HG03064 (cell line): ENCODE data around the gene PDAP1.
"Not testable (repeated sequence)": the region's sequence is repeated elsewhere in the genome, so short reads cannot be mapped to it uniquely, and the experiment has no call there.

Experiments used
- ATAC-seq: cut with Tn5 transposase; IDR thresholded peaks from one replicate; pipeline ENCODE4 v1.9.1; 2021; ENCODE audit warnings: low read depth; ENCODE audit not compliant: unreplicated experiment

PDAP1 gene, protein sequence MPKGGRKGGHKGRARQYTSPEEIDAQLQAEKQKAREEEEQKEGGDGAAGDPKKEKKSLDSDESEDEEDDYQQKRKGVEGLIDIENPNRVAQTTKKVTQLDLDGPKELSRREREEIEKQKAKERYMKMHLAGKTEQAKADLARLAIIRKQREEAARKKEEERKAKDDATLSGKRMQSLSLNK

DNA sequence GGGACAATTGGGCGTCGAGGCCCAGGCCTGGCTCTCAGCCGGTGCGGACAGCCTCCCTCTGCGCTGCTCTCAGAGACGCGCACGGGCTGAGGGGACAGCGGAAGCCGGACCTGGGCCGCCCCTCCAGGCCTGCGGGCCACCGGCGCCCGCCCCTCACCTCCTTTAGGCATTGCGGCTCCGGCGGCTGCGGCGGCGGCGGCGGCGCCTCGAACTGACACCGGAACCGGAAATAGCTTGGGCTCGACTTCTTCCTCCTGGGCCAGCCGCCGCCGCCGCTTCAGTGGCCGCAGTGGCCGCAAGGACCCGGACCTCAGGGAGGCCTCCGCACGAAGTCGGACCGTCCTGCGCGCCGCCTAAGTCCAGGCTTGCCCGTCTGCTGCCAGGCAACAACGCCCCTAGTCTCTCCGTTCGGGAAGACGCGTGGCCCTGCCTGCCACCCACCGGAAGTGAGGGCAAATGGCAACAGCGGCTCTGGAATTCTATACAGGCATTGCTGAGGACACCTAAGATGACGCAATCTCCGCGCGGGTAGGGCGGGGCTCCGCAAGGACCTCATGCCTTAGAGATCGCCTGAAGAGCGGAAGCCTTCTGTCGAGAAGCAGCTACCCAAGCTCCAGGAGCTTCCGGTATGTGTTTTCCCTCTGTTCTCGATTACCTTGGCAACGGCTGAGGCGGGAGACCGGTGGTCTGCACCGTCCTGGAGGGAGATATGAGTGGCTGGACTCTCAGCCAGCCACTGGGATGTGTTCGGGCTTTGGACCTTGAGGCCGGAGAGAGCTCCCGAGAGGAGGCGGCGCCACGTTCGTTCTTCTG is at the start of gene PDAP1, which contains the start of gene BUD31:
PDAP1 (minus strand) TSS at position 219 of the 813 bp plus-strand sequence; CDS start at position 170, 49 bp downstream.
BUD31 (plus strand) TSS at position 591 of the 813 bp plus-strand sequence. CDS start 2,124 bp downstream, outside the sequence.
- ATAC-seq: peak; percentile 80

DNA sequence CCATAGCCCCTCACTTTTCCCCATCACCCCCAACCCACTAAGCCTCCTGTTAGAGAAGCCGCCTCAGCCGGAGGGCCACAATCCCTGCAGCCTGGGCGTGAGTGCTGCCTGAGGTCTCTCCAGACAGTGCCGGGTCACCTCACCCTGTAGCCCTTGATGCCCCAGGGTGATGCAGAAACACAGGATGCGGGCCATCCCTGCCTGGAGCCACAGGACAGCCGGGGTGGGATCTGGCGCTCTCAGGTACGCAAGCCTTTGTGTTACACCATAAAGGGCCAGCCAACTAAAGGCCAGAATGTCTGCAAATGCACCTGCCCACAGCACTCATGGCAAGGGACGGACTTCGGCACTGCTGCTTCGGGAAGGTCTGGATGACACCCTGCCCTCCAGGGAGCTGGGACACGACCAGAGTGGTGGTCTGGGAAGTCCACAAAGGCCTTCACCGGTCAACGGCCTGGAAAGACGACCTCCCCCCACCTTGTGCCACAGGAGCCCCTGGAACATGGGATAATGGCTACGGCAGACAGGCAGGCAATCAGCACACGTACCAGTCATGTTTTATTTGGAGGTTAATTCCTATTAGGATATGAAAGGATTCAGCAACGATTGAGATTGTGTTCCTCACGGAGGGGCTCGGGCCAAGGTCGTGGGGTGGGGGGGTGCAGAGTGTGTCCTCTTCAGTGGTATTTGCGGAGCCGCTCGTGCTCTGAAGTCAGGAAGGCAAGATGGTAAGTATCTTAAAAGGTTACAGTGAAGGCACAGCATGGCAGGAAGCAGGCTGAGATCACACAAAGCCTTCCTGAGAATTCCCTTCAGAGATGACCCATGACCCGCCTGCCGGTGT is 49.5 kb upstream of the PDAP1 start:
- no peak for ATAC-seq

DNA sequence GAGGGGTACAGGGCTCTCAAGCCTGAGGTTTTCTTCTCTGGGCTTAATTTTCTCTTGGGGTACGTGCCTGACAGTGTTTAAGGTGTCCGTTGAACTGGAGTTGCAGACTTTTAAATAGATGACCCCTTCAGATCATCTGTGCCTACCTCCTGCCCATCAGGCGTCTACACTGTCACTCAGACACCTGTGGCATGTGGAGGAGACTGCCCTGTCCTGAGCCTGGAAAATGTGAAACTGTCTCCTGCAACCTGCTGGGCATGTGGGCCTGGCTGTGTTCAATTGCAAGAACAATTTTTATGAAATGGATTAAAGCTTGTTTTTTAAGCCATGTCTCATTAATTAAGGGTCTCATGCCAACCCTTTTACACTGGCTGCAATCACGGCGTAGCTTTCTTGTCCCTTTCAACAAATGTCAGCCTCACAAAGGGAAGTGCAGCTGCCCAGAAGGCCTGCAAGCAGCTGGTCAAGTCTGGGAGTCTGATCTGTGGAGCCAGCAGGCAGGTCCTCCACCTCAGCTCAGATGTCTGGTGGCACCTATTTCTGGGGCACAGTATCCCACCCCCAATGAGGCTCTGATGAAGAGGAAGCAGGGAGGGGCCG is 48.8 kb upstream of the PDAP1 start:
- ATAC-seq: no peak

DNA sequence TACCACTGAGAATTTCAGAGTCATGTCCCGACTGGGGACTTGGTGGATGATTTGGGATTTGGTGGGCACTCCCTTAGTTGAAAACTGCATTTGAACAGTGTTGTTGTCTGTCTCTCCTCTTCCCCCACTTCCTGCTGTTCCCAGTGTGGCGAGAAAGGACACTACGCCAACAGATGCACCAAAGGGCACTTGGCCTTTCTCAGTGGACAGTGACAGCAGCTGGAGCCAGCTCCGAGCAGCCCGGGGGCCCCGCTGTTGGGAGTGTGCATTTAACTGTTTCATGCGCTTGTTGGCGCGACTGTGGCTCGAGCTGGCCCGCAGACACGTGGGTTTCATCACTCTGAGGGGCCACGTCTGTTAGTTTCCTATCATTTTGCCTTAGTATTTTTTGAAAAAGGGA is 47.9 kb upstream of the PDAP1 start:
- no peak for ATAC-seq

DNA sequence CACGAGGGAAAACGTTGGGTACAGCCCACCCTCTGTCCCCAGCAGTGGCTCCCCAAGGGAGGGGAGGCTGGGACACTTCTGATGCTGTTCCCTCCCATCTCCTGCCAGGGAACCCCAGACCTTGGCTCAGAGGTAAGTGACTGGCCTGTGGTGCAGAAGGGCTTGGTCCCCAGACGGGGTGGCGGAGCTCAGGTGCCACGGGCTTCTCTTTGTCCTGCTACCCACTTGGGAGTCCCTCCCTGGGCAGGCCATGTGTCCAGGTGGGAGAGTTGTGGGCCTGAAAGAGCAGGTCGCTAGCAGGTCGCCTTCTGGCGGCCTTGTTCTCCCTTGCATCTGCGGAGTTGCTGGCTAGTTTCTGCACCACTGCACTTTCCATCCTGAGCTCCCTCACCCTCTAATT is 47.5 kb upstream of the PDAP1 start:
- ATAC-seq: no peak

DNA sequence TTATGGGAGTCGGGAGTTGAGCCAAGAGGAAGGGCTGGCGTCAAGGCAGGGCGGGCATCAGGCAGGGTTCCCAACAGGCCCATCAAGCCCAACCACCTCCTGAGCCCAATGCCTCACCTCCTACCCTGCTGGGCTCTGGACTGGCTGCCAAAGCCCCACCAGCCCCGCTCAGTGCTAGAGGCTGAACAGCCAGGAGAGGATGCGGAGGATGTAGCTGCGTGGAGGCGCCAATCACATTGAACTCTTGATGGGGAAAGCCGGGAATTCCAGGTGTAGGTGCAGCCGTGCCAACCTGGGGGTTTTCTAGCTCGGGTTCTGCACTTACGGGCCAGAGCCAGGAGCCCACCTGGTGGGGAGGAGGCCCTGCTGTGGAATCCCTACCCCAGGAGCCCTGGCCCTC is 44.7 kb upstream of the PDAP1 start:
- no peak for ATAC-seq

DNA sequence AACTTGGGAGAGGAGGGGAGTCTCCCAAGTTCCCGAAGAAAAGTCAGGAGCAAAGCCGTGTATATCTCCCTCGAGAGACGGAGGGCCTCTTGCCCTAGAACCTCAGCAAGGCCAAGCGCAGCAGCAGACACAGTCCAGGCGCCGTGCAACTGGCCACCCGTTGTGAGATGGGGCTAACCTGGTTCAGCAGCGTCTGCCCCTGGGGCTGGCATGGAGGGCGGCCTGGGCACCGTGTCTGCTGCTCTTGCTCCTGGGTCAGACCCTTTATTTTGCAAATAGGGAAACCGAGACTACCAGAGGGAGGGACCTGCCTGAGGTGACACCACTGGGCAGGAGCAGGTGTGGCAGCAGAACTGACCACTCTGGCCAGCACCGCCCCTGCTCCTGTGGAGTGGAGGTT is 44.1 kb upstream of the PDAP1 start:
- no peak for ATAC-seq

DNA sequence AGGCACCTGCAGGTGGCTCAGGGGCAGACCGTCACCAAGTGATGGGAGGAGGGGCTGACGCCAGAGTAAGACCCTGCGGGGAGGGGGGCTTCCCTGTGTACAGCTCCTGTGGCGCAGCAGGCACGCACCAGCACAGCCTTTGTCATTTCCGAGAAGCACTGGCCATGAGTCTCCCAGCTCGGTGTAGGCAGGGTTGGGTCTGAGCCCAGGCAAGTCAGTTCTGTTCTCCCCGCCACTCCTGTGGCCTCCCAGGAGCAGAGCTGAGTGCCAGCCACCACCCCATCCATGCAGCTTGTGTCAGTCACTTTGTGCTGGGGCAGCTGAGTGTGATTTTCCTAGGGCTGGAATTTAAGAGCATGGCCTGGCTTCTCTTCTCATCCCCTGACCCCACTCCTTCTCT is 43.5 kb upstream of the PDAP1 start:
- no peak for ATAC-seq

DNA sequence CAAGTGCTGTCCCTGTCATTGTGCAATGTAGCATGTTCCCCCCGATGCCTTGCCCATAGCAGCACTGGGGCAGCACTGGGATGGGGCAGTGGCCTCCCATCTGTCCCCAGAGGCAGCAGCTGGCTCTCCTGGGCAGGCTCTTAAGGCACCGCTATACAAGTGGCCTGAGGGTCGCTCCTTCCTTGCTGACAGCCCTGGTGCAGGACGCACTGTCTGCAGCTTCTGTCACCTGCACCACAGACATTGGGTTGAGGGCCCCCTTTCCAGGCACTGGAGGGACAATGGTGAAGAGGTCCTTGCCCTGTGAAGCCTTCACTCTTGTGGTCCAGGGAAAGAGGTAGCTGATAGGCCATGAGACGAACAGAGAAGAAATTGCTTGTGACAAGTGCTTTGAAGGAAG is 40.9 kb upstream of the PDAP1 start:
- ATAC-seq: no peak

DNA sequence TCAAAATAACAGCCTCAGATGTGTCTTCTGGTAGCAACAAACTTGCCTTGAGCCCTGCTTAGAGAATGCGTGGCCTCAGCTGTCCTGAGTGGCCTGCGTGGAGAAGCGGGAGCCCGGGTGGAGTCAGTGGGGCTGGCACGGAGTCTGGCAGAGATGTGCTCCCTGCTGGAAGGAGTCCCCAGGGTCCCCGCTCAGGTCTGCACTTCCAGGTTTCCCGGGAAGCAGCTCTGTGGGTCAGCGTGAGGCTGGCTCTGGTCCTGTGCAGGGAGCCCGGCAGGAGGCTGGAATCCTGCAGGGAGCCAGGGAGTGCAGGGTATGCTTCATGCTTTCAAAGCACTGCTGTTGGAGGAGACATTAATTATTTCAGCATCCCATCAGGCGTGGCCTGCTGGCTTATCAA is 40.5 kb upstream of the PDAP1 start:
- no peak for ATAC-seq

DNA sequence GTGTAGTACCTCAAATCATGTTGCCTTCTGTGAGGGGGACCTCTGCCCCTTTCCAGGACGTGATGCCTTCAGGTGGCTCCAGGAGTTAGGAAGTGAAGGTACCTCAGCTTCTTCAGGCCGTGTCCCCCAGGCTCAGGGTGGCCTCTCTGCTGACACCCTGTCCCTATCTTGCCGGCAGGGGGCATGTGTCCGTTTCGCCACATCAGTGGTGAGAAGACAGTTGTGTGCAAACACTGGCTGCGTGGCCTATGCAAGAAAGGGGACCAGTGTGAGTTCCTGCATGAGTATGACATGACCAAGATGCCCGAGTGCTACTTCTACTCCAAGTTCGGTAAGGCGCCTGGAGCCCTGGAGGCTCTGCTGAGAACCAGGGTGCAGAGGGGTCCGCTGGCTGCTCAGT is 39.5 kb upstream of the PDAP1 start:
- no peak for ATAC-seq

DNA sequence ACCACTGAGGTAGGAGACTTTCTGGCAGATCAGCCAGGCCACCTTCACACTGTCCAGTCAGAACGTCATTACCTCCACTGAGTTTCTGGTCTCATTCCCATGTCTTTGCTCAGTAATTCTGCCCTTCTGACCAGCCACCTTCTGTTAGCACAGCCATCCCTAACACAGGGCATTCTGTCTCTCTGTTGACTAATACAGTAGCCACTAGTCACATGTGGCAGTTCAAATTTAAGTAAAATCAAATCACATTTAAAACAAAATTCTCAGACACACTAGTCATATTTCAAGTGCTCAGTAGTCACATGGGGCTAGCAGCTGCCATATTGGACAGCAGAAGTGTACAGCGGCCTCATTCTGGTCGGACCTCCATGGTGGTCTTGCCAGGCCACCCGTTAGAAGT is 37.7 kb upstream of the PDAP1 start:
- no peak for ATAC-seq

DNA sequence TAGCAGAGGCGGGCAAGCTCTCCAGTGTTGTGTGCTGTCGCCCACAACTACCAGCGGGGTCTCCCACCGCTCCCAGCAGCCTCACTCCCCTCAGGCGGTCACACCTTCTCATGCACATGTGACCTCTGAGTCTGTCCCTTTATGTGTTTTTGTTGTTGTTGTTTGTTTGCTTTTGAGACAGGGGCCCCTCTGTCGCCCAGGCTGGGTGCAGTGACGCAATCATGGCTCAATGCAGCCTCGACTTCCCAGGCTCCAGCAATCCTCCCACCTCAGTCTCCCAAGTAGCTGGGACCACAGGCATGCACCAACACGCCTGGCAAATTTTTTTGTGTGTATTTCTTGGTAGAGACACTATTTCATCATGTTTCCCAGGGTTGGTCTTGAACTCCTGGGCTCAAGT is 31.8 kb upstream of the PDAP1 start:
- no peak for ATAC-seq

DNA sequence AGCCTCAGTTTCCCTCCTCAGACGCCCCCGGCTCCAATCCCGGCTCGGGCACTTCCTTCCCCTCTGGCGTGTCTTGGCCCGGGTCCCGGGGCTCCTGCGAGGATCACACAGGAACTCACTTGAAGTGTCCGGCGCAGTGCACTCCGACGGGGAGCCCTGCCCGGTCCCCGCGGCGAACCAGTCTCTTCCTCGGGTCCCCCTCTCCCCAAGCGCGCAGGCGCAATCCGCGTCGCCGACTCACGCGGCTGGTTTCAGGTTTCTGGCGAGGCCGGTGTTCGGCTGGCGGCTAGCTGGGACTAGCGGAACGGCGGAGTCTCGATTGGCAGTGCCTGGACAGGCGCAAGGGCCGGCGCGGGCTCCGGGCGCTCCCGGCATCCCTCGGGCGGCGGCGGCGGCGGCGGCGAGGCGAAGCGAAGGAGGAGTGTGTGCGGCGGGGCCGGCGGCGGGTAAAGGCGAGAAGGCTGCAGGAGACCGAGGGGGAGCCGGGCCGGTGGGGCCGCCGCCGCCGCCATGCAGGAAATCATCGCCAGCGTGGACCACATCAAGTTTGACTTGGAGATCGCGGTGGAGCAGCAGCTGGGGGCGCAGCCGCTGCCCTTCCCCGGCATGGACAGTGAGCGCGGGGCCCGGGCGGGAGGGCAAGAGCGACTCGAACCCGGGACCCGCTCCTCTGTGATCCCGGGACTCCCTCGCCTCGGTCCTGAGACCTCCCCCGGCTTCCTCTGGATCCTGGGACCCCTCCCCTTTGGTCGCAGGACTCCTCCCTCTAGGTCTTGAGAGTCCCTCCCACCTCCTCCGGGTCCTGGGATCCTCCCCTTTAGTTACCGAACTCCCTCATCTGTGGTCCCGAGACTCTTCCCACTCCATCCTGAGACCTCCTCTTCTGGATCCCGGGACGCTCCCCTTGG is 30.4 kb upstream of the PDAP1 start, which contains the start of the genes CPSF4 and PTCD1:
CPSF4 (plus strand) TSS at position 371 of the 908 bp plus-strand sequence; CDS start at position 511, 140 bp downstream.
PTCD1 (minus strand) TSS at position 226 of the 908 bp plus-strand sequence. CDS start 3,556 bp downstream, outside the sequence.
- ATAC-seq: peak; percentile 77

DNA sequence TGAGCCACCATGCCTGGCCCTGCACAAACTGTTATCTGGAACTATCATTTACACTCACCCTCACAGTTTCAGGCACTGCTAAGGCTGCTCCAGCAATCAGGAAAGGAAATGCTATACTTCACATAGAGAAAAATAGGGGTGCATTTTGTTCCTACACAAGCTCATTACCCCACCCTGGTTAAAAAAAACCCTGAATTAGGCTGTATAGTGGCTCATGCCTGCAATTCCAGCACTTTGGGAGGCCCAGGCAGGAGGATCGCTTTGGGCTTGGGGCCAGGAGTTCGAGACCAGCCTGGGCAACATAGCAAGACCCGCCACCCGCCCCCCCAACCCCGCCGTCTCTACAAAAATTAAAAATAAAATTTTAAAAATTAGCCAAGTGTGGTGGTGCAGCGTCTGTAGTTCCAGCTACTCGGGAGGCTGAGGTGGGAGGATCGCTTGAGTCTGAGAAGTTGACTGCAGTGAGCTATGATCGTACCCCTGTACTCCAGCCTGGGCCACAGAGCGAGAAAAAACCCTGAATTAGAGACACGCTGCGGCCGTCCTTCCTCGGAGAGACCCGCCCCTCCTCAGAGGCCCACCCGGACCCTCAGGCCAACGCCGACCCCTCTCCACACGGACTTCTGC is 29.7 kb upstream of the PDAP1 start:
- ATAC-seq: peak; percentile 7

DNA sequence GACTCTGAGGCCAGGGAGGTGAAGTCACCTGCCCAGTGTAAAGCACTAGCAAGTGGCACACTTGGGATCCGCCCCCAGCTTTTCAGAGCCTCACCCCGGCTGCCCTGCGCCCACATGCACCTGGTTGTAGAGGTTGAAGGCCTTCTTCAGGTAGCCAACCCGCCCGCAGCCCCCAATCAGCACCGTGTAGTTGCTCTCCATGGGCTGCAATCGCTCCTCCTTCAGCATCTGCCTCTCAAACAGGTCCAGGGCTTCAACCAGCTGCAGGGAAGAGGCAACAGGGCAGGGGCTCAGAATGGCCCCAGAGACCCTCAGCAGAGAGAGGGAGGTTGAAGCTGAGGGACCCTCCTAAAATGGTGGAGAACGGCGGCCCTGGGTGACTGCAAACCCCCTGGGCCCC is 24.8 kb upstream of the PDAP1 start:
- ATAC-seq: no peak

DNA sequence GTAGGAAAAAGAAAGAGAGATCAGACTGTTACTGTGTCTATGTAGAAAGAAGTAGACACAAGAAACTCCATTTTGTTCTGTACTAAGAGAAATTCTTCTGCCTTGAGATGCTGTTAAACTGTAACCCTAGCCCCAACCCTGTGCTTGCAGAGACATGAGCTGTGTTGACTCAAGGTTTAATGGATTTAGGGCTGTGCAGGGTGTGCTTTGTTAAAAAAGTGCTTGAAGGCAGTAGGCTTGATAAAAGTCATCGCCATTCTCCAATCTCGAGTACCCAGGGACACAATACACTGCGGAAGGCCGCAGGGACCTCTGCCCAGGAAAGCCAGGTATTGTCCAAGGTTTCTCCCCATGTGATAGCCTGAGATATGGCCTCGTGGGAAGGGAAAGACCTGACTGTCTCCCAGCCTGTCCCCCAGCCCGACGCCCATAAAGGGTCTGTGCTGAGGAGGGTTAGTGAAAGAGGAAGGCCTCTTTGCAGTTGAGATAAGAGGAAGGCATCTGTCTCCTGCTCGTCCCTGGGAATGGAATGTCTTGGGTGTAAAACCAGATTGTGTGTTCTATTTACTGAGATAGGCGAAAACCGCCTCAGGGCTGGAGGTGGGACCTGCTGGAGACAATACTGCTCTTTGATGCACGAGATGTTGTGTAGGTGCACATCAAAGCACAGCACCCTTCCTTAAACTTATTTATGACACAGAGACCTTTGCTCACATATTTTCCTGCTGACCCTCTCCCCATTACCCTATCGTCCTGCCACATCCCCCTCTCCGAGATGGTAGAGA is 23.6 kb upstream of the PDAP1 start:
- not testable (repeated sequence) for ATAC-seq

DNA sequence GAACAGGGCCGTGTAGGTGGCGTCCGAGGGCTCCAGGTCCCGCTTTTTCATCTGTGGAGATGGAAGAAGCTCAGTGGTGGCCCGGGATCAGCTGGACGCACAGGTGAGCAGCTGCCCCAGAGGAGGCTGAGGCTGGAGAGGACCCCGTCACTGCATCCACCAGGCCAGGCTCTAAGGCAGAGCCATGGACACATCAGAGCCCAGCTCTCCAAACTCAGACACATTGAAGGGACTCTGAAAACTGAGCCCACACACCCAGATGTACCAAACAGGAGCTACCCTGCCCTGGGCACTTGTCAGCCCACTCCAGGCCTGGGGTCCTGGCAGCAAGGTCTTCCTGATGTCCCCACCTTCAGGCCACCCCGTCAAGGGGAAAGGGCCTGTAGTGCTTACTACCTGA is 21.4 kb upstream of the PDAP1 start:
- no peak for ATAC-seq
